Right ventricle myocardium inferior (tissue), 1 donor: Measurements from ENCODE around the gene TXNDC8. TPM values are rescaled to one million over a fixed set of nuclear protein-coding genes. Genes with fewer than 3 reads are reported as not detected.

ENCODE experiments used
- ATAC-seq: fragments of 200-7000 bp; cut with Tn5 transposase; one replicate; pipeline ENCODE4 v1.9.1; 2020; ENCODE audit warnings: mild to moderate bottlenecking, moderate library complexity
- DNase-seq: peaks from one replicate; pipeline ENCODE4 v3.0.0; 2021; ENCODE audit errors: missing footprints
- intact Hi-C: fragments of 100-400 bp; cut with DNase I; formaldehyde crosslinking; loops from one replicate; pipeline ENCODE4 v1.11.0; 2022
- total RNA-seq: library from RNA; stranded (reverse); fragmentation: NEBNext Ultra II Directional; extraction: Animal tissue kit (Norgen Biotek cat#: 25700); gene quantifications from one replicate; pipeline ENCODE4 v1.2.1, GENCODE V29; 2021
- donor health status: DM: no; HTN: yes; CAD: no; lungs with severe emphysema.

Gene TXNDC8
- total RNA-seq, 1 donor from 2014 or later, result not detected

DNA sequence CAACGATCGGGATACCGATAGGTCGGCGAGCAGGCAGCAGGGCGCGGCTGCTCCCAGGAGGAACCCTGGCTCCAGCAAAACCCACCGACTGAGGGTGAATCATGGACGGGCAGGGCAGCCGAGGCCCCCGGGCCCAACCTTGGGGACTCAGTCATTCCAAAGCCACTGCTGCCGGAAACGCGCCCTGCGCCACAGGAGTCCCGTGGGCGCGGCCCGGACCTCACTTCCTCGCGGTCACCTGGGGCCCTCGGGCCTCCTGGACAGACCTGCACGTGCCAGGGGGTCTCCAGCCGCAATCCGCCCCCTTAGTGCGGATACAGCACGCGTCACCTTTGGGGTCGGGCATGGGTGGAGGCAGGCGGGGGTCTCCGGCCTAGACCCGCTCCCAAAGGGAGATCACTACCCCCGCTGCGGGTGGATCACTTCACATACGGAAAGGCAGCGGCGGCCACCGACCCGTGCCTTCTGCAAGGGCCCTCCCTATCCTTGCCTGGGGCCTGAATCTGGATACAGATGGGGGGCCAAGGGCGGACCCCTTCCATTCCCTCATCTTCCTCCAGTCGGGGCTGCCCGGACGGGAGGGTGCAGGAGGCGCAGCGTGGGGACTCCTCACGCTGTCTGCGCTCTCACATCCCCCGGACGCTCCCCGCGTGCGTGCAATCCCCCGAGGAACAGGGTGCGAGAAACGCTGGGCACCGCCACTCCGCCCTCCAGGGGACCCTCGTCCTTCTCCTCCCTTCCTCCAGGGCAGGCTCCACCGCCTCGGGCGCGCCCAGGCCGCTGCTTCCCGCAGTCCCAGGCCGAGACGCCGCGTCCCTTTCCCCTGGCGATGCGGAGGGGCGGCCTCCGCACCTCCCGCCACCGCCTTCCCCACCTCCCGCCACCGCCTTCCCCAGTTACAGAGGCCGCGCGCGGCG, 81.9 kb downstream of the TXNDC8 start:
- DNase-seq, result peak; percentile 89
- intact Hi-C loops, result no loop called here
- peak; percentile 27 for ATAC-seq

DNA sequence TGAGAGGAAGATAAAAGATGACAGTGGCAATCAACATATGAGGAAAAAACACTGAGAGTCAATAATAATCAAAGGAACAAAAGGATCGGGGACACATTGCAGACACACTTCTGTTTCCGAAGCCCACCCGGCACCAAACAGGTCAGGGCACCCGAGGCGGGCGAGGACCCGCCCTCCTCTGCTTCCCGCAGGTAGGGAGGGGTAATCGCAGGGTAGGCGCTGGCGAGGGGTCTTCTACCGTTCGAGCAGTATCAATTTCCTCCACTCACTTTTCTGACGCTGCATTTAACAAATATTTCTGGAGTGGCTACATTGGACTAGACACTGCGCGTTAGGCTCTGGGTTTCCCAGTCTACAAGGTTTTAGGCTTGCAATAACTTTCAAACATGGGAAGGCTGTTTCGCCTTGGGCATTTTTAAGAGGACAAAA, 82.6 kb downstream of the TXNDC8 start:
- ATAC-seq (no peak), DNase-seq (no peak)
- intact Hi-C loops, result no loop called here

DNA sequence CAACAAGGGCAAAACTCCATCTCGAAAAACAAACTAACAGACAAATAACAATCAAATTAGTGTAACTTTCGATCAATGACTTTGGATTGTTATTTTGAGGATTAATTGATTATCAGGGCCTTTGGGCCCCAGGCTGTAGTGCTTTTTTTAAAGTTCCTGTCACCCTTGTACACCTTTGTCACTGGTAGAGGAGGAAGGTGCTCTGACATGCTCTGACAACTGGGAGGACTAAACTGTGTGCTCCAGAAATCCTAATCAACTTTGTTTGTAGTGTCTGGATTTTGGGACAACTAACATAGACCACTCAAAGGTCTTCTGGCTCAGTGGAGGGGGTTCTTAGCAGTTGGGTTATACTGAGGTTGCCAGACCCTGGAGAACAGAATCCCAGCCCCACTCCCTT, 83.2 kb downstream of the TXNDC8 start:
- no peak for ATAC-seq
- no peak for DNase-seq
- intact Hi-C loops, result no loop called here

Other genes starting within 250 kb of the TXNDC8 start
- not detected for gene C9orf152, start 129.7 kb downstream of the TXNDC8 start, total RNA-seq
- gene TXN, start 81.4 kb downstream of the TXNDC8 start, total RNA-seq, result 66.5 TPM
- gene SVEP1, start 241.9 kb upstream of the TXNDC8 start, total RNA-seq, result 6.4 TPM